Breast epithelium (tissue), 4 donors: ENCODE results near the gene CDK12. TPM values are rescaled to one million over a fixed set of nuclear protein-coding genes. Genes with fewer than 3 reads are reported as not detected.

Source experiments
- DNase-seq, 2 donors: peaks; one replicate each; pipeline ENCODE4 v3.0.0-alpha.2; 2019; ENCODE audit warnings: low spot score in 2 of 2
- H3K27ac ChIP-seq, 2 donors: fragments of 200-600 bp; sonication (generic) in 1 of 2; one replicate each; pipeline ENCODE4 v1.5.1; 2016 to 2019; ENCODE audit warnings: mild to moderate bottlenecking in 1 of 2
- H3K27me3 ChIP-seq, 2 donors: fragments of 200-600 bp; sonication (generic) in 1 of 2; one replicate each; pipeline versions ENCODE4 v1.5.1 to v1.6.0; 2017 to 2019; ENCODE audit warnings: control low read depth in 1 of 2, mild to moderate bottlenecking in 1 of 2
- H3K36me3 ChIP-seq: fragments of 200-600 bp; one replicate; pipeline ENCODE4 v1.5.1; 2019
- H3K4me1 ChIP-seq, 2 donors: fragments of 200-600 bp; sonication (generic); one replicate each; pipeline ENCODE4 v1.5.1; 2016 to 2019; ENCODE audit warnings: control low read depth in 1 of 2
- H3K4me3 ChIP-seq, 3 donors: fragments of 200-600 bp; sonication (generic); 1 replicate in 2 of 3; 2 replicates in 1 of 3; pipeline ENCODE4 v1.5.1; 2016 to 2019; ENCODE audit warnings: mild to moderate bottlenecking in 3 of 3, moderate library complexity in 2 of 3
- H3K9me3 ChIP-seq, 2 donors: fragments of 200-600 bp; sonication (generic) in 1 of 2; one replicate each; pipeline ENCODE4 v1.5.1; 2016 to 2019; ENCODE audit warnings: control low read depth in 1 of 2
- CTCF ChIP-seq, 3 donors: fragments of 450-650 bp; IDR thresholded peaks; one replicate each; pipeline ENCODE4 v1.5.1; 2016 to 2017; ENCODE audit warnings: antibody characterized with exemption in 3 of 3, mild to moderate bottlenecking in 3 of 3, moderate library complexity in 3 of 3
- POLR2A ChIP-seq: fragments of 450-650 bp; IDR thresholded peaks from one replicate; pipeline ENCODE4 v1.6.1; 2016; ENCODE audit warnings: antibody characterized with exemption, mild to moderate bottlenecking, moderate library complexity
- POLR2AphosphoS5 ChIP-seq, 3 donors: sonication (generic); formaldehyde crosslinking; IDR thresholded peaks; one replicate each; pipeline ENCODE4 v1.6.1; 2017; ENCODE audit warnings: antibody characterized with exemption in 3 of 3
- intact Hi-C: fragments of 100-400 bp; cut with DNase I; formaldehyde crosslinking; loops from one replicate; pipeline ENCODE4 v1.15.1; 2023; ENCODE audit warnings: low total_unique reads
- total RNA-seq, 3 donors: library from RNA; depleted of rRNA; stranded (reverse); fragments of >200 nt; gene quantifications; one replicate each; pipeline ENCODE4 v1.1.0, GENCODE V29; 2016

The CDK12 gene
- total RNA-seq, 3 donors from 2014 or later: 38.6 to 58.2 (median 41.3) TPM

- H3K9me3 ChIP-seq: no peaks in the 10 kb centered on the region
- H3K27me3 ChIP-seq: no peaks in the 10 kb centered on the region
- H3K4me1 ChIP-seq: no peaks in the 10 kb centered on the region
- H3K36me3 ChIP-seq: no peaks in the 10 kb centered on the region
- no peak overlapping the region for H3K4me3 ChIP-seq
- no peak for DNase-seq
- TF ChIP-seq CTCF (IDR thresholded peaks at IDR 0.05): no peak
- no peak for TF ChIP-seq POLR2AphosphoS5 (IDR thresholded peaks at IDR 0.05)
- no peak for TF ChIP-seq POLR2A
- no peak overlapping the region for H3K27ac ChIP-seq
- intact Hi-C loops: loop anchor here (5.0 kb wide), 1 partner anchor 269 kb away; no protein-coding TSS in a partner anchor
These were observed 117.0 kb downstream of the CDK12 start for GRCh38 chr17:39578272-39578671.

- no peak for DNase-seq
- H3K4me1 ChIP-seq: no peaks in the 10 kb centered on the region
- no peaks in the 10 kb centered on the region for H3K36me3 ChIP-seq
- no peak for TF ChIP-seq CTCF (IDR thresholded peaks at IDR 0.05)
- no peak for TF ChIP-seq POLR2A
- TF ChIP-seq POLR2AphosphoS5 (IDR thresholded peaks at IDR 0.05): no peak
- H3K4me3 ChIP-seq: no peak overlapping the region
- H3K9me3 ChIP-seq: no peaks in the 10 kb centered on the region
- no peak overlapping the region for H3K27ac ChIP-seq
- intact Hi-C loops: loop anchor here (5.0 kb wide), 1 partner anchor 268 kb away; no protein-coding TSS in a partner anchor
- H3K27me3 ChIP-seq: no peaks in the 10 kb centered on the region
These were observed 118.2 kb downstream of the CDK12 start for GRCh38 chr17:39579318-39580081.

GRCh38 chr17:39580082-39580468, 118.8 kb downstream of the CDK12 start:
- Histone ChIP-seq H3K4me1 (no peaks in the 10 kb centered on the region), H3K4me3 (no peak overlapping the region), H3K9me3 (no peaks in the 10 kb centered on the region), H3K36me3 (no peaks in the 10 kb centered on the region), H3K27ac (no peak overlapping the region), H3K27me3 (no peaks in the 10 kb centered on the region)
- TF ChIP-seq POLR2A: no peak
- intact Hi-C loops: no loop called here
- DNase-seq: no peak

- Histone ChIP-seq H3K36me3 (no peaks in the 10 kb centered on the region), H3K4me1 (no peaks in the 10 kb centered on the region), H3K9me3 (no peaks in the 10 kb centered on the region), H3K4me3 (no peak overlapping the region), H3K27ac (no peak overlapping the region), H3K27me3 (no peaks in the 10 kb centered on the region)
- DNase-seq: no peak
- intact Hi-C loops: no loop called here
- TF ChIP-seq CTCF (IDR thresholded peaks at IDR 0.05): no peak
- no peak for TF ChIP-seq POLR2A
- no peak for TF ChIP-seq POLR2AphosphoS5 (IDR thresholded peaks at IDR 0.05)
These were observed 119.9 kb downstream of the CDK12 start for GRCh38 chr17:39581071-39581758.

- TF ChIP-seq POLR2A (no peak), POLR2AphosphoS5 (IDR thresholded peaks at IDR 0.05) (no peak), CTCF (IDR thresholded peaks at IDR 0.05) (no peak)
- H3K4me3 ChIP-seq: no peak overlapping the region
- intact Hi-C loops: no loop called here
- H3K27me3 ChIP-seq: no peaks in the 10 kb centered on the region
- H3K4me1 ChIP-seq: no peaks in the 10 kb centered on the region
- DNase-seq: no peak
- no peaks in the 10 kb centered on the region for H3K9me3 ChIP-seq
- no peak overlapping the region for H3K27ac ChIP-seq
- H3K36me3 ChIP-seq: no peaks in the 10 kb centered on the region
These were observed 120.4 kb downstream of the CDK12 start for GRCh38 chr17:39581759-39582085.
